ENCODE measurements around the gene LMAN1L.
"Not testable (repeated sequence)": the region's sequence is repeated elsewhere in the genome, so short reads cannot be mapped to it uniquely, and the experiment has no call there.

LMAN1L gene

GRCh38 chr15:74783072-74783807 is 29.4 kb upstream of the LMAN1L start:
- H3K4me3 ChIP-seq (ENCODE audit: low read depth, low read length), result peak overlapping the region; percentile 86
- no peak for TF ChIP-seq CTCF (IDR thresholded peaks at IDR 0.05; ENCODE audit: low read depth, low read length)

DNA sequence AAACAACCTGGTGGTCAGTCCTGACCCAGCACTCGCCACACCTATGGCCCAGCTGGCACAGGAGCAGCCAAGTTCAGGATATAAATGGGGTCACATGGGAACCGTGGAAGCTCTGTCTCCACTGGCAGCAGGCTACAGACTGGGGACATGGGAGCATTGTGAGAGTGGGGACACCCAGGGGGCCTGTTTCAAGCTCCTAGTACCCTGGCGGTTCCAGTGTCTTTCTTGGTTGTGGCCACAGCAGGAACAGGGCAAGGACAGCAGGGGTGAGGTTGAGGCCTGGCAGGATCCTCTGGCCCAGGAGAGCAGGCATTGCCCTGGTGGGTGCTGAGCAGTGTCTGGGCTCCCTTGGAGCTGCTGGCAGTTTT is 28.8 kb upstream of the LMAN1L start:
- peak overlapping the region; percentile 86 for H3K4me3 ChIP-seq (ENCODE audit: low read depth, low read length)
- TF ChIP-seq CTCF (IDR thresholded peaks at IDR 0.05; ENCODE audit: low read depth, low read length), result no peak

- H3K4me3 ChIP-seq (ENCODE audit: low read depth, low read length), result no peak overlapping the region; the same call in 1 of the 2 replicates
- no peak for TF ChIP-seq CTCF (IDR thresholded peaks at IDR 0.05; ENCODE audit: low read depth, low read length)
Observed at GRCh38 chr15:74784426-74785193, 28.0 kb upstream of the LMAN1L start.

- H3K4me3 ChIP-seq (ENCODE audit: low read depth, low read length), result no peak overlapping the region
- no peak for TF ChIP-seq CTCF (IDR thresholded peaks at IDR 0.05; ENCODE audit: low read depth, low read length)
Observed at GRCh38 chr15:74785194-74786032, 27.2 kb upstream of the LMAN1L start.

DNA sequence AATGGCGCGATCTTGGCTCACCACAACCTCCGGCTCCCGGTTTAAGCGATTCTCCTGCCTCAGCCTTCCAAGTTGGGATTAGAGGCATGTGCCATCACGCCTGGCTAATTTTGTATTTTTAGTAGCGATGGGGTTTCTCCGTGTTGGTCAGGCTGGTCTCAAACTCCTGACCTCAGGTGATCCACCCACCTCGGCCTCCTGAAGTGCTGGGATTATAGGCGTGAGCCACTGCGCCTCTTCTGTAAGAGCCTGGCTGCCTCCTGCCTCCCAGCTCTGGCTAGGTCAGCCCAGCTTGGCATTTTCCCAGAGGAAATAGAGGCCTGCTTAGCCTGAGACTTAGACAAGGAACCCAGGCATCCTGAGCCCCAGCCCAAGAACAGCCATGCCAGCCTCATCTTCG is 26.6 kb upstream of the LMAN1L start:
- H3K4me3 ChIP-seq (ENCODE audit: low read depth, low read length), result not testable (repeated sequence)

- TF ChIP-seq CTCF (IDR thresholded peaks at IDR 0.05; ENCODE audit: low read depth, low read length), result no peak
- no peak overlapping the region for H3K4me3 ChIP-seq (ENCODE audit: low read depth, low read length)
Observed at GRCh38 chr15:74786551-74787165, 26.0 kb upstream of the LMAN1L start.

GRCh38 chr15:74787251-74788041 is 25.2 kb upstream of the LMAN1L start:
- H3K4me3 ChIP-seq (ENCODE audit: low read depth, low read length), result no peak overlapping the region
- TF ChIP-seq CTCF (IDR thresholded peaks at IDR 0.05; ENCODE audit: low read depth, low read length), result peak; percentile 74
